GM21737 (cell line): Measurements from ENCODE around the gene SUSD2.
"Not testable (repeated sequence)": the region's sequence is repeated elsewhere in the genome, so short reads cannot be mapped to it uniquely, and the experiment has no call there.

Source experiments
- ATAC-seq: cut with Tn5 transposase; IDR thresholded peaks from one replicate; pipeline ENCODE4 v1.9.1; 2021; ENCODE audit warnings: mild to moderate bottlenecking, moderate library complexity; ENCODE audit not compliant: unreplicated experiment

The SUSD2 gene

DNA sequence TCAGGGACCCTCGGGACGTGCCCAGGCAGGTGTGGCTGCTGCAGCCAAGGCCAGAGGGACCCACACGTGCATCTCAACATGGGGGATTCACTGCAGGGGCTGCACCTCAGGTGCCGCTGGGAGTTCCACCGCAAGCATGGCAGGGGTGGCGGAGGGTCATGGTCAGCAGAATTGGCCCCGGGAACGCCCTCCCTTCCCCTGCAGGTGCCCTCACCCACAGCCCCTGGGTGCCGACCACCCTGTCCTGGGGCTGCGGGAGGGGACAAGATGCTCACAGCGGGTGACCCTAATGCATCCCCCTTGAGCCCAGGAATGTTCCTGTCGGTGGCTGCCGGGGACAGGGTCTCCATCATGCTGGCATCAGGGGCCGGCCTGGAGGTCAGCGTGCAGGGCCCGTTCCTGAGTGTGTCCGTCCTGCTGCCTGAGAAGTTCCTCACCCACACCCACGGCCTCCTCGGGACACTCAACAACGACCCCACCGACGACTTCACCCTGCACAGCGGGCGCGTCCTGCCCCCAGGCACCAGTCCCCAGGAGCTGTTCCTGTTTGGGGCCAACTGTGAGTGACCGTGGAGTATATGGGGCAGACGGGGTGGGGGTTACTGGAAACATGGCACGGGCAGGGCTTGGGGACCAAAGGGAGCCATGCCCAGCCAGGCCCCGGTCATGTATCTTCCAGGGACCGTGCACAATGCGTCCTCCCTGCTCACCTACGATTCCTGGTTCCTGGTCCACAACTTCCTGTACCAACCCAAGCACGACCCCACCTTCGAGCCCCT is 5.8 kb downstream of the SUSD2 start:
- ATAC-seq = no peak

DNA sequence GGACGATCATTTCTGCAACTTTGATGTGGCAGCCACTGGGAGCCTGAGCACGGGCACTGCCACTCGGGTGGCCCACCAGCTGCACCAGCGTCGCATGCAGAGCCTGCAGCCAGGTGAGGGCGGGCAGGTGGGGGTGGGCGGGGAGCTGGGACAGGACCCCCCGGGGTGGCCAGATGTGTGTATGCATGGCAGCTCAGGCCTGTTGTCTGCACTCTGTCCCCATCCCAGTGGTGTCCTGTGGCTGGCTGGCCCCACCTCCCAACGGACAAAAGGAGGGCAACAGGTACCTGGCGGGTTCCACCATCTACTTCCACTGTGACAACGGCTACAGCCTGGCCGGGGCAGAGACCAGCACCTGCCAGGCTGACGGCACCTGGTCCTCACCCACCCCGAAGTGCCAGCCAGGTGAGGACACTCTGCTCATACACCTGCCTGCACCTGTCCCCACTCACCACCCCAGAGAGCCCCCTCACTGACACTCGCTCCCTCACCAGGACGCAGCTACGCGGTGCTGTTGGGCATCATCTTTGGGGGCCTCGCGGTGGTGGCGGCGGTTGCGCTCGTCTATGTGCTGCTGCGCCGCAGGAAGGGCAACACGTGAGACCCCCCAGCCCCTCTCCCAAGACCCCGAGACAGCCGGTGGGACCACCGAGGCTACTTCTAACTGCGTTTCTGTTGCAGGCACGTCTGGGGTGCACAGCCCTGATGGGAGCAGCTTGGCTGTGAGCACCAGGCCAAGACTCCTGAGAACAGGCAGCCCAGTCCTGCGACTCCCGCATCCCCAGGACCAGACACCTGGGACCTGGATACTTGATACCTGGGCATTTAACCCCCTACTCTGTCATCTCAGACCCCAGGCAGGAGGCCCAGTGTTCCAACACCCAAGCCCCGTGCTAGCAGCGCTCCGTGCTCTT is 6.7 kb downstream of the SUSD2 start:
- ATAC-seq = no peak

DNA sequence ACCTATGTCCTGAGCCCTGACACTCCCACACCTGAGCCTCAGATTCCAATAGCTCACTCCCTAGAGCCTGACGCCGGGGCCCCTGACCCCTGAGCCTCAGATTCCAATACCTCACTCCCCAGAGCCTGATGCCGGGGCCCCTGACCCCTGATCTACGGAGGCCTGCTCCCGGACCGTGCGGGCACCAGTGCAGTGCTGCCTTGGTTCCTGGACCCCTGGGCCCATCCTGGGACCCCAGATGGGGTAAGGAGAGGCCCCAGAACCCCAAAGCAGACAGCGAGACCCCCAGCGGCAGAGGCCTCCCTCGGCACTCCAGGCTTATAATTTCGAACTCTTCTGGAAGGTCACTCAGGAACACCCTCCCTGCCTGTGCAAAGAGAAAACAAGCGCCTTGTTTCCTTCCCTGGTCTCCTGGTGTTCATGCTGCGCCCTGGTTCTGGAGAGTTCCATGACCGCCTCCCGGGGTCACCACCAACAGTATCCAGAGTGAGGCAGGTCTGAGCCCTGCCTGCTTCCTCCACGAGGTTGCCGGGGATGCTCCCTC is 7.5 kb downstream of the SUSD2 start:
- ATAC-seq = no peak

DNA sequence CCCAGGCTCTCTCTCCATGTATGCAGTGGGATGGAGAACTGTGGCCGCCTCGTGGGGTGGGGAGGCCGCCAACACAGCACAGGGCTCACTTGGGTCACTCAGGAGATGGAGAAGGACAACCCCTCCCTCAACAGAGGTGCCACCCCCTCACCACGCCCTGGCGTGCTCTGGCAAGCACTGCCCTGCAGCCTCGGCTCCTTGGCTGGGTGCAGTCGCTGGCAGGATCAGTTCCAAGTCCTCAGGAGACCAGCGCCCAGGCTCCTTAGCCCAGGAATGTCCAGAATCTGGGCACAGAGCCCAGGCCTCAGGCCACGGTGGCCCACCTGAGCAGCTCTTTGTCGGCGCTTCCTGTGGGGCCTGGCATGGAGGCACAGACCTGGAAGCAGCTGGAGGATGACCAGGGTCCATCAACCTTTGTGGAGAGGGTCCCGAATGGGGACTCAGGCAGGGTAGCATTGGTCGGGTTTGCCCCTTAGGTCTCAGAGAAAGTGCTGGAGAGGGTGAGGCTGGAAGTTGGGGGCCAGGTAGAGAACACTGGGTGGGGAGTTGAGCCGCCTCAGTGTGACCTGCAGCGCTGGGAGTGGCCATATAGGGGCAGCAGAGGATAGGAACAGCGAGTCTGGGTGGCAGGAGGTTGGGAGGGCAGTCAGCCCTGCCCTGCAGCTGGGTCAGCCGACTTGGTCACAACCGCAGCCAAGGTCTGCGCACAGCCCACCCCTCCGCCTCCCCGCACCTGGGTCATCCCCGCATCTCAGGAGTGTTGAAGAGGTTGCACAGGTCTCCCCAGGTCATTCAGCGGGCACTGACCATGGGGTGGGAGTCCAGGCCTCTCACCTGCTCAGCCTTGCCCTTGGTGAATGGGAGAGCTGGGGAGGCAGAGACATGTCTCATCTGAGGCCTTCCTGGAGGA is 8.2 kb downstream of the SUSD2 start:
- ATAC-seq = no peak

DNA sequence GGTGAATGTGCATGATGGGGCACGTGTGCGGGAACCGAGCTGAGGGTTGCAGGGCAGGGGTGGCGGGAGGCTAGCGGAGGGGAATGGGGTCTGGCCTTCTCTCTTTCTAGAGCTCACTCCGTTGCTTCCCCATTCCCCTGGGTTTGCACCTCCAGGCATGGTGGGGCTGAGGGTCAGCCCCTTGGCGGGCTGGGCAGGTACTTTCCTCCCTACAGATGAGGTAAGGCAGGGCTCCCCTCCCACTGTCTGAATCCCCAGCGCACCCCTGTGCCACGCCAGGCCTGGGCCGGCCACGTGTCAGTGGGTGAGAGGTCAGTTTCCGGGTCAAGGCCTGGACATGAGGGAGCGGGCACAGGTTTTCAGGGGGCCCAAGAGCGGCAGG is 8.9 kb downstream of the SUSD2 start:
- no peak for ATAC-seq

DNA sequence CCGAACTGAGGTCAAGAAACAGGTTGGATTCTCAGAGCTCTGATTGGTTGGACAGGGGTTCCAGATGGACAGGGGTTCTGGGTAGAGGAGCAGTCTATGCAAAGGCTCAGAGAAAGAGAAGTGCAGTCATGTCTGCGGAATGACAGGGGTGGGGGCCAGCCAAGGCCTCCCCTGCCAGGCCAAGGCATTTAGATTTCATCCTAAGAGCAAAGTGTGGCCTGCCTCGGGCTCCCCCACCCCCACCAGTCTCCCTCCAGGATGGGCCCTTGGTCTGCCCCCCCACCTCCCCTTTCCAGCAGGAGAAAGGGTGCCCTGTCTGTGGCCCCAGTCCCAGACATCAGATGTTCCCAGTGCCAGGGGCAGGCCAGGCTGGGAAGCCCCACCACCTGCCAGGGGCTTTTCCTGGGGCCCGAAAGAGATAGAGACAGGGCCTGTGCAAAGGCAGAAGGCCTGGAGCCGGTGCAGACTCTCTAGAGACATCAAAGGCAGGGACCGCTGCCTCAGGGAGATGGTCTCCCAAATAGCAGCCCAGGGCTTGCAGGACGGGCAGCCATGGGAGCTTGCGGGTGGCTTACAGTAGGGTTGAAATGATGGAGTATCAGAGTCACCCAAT is 9.4 kb downstream of the SUSD2 start:
- no peak for ATAC-seq

DNA sequence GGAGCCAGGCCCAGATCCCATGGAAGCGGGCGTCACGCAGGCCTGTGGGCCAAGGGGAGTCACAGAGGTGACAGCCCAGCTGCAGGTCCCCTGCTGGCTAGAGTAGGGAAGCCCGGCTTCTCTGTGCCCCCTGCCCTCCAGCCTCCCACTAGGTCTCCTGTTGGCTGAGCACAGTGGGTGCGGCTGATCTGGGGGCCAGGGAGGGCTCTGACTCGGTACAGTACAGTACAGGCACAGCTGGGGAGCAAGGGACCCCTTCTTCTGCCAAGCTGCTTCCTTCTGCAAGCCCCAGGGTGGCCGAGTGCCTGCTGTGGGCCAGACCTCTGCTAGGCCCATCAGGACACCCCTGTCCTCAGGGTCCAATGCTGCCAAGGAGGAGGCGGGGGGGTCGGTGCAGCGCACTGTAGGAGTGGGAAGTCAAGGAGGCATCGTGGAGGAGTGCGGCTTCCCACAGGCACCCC is 10.1 kb downstream of the SUSD2 start:
- ATAC-seq = no peak

DNA sequence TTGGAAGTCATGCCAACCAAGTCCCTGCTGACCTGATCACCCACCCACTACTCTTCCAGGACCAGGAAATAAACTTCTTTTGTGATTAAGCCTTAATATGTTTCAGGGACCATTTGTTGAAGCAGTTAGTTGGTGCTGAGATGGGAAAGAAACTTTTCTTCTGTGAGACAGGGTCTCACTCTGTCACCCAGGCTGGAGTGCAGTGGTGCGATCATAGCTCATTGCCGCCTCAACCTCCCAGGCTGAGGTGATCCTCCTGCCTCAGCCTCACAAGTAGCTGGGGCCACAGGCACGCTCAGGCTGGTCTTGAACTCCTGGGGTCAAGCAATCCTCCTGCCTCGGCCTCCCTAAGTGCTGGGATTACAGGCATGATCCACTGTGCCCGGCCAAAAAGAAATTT is 10.6 kb downstream of the SUSD2 start:
- no peak for ATAC-seq

DNA sequence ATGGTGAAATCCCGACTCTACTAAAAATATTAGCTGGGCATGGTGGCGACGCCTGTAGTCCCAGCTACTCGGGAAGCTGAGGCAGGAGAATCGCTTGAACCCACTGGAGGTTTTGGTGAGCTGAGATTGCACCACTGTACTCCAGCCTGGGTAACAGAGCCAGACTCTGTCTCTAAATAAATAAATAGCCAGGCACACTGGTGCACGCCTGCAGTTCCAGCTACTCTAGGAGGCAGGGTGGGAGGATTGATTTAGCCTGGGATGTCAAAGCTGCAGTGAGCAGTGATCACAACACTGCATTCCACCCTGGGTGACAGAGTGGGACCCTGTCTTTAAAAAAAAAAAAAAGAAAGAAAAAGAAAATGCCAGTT is 17.4 kb downstream of the SUSD2 start:
- no peak for ATAC-seq

DNA sequence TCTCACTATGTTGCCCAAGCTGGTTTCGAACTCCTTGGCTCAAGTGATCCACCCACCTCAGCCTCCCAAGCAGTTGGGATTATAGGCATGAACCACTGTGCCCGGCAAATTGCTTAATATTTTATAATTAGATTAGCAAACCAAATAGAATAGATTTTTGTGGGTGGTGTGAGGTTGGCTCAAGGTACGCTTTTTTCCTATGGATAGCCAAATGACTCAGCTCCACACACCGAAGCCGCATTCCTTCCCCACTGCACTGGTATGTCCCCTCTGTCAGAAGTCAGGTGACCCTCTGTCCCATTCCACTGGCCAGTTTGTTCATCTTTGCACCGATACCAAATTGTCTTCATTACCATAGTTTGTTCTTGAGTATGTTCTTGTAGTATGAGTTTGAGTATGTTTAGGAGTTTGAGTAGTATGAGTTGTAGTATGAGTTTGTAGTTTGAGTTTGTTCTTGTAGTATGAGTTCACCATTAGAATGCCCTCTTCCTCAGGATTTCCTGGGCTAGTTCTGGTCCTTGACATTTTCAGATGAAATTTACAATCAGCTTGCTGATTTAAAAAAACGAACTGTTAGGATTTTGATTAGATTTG is 19.4 kb downstream of the SUSD2 start:
- ATAC-seq = no peak

DNA sequence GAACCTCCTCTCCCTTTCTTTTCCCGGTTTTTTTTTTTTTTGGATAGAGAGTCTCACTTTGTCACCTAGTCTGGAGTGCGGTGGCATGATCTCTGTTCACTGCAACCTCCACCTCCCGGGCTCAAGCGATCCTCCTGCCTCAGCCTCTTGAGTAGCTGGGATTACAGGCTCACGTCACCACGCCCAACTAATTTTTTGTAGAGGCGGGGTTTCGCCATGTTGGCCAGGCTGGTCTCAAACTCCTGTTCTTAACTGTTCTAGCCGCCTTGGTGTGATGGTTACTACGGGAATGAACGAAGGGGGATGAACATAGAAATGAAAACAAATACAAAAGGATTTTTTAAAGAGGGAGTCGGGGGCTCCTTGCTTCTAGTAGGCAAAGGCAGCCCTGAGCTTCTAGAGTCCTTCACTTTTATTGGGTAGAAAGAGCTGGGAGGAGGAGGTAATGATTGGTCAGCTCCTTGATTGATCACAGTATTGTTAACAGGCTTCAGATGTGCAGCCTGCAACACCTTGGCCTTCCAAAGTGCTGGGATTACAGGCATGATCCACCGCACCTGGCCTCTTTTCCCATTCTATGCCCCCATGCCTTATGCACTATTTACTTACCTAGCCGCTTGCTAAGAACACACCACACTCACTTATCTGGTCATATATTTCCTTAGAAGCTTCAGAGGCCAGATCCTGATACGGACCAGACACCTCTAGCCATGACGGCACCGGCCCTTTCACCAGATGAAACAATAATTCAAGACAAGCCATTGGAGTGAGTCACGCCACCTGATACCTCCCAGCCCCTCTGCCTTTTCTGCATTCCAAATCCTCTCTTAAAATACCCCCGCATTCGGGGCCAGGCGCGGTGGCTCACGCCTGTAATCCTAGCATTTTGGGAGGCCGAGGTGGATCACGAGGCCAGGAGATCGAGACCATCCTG is 20.7 kb downstream of the SUSD2 start:
- no peak for ATAC-seq

DNA sequence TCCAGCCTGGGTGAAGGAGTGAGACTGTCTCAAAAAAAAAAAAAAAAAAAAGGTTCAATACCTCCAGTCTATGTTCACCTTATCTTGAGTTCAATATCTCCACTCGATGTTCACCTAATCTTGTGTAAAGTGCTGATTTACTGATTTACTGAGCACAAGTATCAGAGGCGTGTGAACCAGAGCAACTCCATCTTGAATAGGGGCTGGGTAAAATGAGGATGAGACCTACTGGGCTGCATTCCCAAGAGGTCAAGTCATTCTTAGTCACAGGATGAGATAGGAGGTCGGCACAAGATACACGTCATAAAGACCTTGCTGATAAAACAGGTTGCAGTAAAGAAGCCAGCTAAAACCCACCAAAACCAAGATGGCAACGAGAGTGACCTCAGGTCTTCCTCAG is 22.6 kb downstream of the SUSD2 start:
- ATAC-seq = not testable (repeated sequence)

DNA sequence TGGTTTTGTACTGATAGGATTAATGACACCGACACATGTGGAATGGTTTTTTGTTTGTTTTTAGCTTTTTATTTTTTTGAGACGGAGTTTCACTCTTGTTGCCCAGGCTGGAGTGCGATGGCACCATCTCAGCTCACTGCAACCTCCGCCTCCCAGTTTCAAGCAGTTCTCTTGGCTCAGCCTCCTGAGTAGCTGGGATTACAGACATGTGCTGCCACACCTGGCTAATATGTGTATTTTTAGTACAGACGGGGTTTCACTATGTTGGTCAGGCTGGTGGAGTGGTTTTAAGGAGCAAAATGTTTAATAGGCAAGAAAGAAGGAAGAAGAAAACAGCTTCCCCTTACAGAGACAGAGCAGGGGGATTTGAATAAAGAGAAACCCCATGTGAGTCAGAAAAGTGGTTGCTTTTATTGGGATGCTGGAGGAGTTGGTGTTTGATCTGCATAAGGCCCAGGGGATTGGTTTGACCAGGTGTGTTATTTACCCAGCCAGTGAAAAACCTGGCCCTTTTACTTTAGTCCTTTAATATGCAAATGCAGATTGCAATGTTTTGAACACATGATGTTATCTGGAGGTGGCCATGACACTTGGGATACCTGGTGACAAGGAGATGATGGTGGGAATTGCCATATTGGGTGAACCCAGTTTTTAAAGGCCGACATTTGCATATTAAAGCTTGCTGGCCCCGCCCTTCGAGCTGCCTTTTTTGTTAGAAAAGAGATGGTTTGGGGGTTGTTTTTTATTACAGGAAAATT is 24.3 kb downstream of the SUSD2 start:
- no peak for ATAC-seq

DNA sequence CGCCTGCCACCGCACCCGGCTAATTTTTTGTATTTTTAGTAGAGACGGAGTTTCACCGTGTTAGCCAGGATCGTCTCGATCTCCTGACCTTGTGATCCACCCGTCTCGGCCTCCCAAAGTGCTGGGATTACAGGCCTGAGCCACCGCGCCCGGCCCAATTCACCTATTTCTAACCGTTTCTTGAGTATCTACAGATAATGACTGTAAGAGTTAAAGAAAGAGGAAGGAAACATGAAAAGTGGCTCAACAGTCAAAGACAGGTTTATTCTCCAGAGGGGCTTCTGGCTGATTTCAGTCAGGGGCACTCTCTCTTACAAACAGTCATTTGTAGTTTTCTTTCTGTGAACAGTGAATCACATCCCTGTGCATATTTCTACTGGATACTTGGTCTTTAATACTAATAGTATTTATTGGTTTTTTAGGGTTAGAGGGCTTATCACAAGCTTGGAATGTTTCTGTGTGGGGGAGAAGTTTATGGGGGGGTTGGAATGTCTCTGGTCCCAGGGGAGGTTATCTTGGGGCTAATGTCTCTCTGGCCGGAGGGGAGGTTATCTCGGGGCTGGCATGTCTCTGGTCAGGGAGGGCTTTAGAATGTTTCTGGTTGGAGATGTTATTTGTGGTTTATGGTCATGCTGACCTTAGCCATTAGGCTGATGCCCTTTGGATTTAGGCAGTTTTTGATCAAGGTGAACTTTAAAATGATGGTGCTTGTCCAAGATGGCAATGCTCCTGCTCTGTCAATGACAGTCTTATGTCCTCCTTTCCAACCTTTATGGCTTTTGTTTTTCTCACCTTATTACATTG is 25.4 kb downstream of the SUSD2 start:
- ATAC-seq = not testable (repeated sequence)

DNA sequence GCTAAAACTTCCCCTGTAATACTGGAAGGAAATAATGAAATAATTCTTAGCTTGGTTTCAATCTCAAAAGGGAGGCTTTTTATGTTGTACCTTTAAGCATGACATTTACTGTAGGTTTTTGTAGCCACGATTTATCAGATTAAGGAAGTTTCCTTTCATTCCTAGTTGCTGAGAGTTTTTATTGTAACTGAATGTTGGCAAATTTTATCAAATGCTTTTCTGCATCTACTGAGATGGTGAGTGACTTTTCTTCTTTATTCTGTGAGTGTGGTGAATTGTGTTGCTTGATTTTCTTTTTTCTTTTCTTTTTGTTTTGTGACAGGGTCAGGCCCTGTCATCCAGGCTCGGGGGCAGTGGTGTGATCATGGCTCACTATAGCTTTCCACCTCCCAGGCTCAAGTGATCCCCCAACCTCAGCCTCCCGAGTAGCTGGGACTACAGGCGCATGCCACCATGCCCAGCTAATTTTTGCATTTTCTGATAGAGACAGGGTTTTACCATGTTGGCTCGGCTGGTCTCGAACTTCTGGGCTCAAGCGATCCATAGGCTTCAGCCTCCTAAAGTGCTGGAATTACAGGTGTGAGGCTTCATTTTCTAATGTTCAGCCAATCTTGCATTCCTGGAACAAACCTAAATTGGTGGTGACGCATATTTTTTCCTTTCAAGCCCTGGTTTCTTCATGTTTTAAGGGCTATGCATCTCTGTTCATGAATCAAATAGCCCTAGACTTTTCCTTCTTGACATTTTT is 26.2 kb downstream of the SUSD2 start:
- ATAC-seq = no peak

DNA sequence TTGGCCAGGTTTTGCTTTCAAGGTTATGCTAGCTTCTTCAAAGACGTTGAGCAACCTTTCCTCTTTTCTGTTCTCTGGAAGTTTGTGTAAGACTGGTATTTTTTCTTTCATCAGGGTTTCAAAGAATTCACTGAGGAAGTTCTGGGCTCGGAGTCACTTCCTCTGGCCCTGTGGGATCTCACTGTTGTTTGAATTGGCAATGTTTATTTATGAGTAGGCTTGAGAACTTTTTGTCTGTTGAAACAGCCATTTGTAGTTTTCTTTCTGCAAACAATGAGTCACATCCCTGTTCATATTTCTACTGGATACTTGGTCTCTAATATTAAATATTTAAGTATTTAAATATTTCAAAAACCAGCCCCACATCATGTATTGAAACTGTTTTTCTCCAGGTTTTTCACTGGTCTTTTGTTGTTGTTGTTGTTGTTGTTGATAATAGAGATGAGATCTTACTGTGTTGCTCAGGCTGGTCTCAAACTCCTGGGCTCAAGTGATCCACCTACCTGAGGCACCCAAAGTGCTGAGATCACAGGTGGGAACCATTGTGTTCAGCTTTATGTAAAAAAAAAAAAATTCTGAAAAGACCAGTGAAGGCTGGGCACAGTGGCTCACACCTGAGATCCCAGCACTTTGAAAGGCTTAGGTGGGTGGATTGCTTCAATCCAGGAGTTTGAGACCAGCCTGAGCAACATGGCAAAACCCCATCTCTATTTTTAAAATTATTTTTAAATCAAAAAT is 26.9 kb downstream of the SUSD2 start:
- no peak for ATAC-seq
